Muscle layer of duodenum (tissue), 2 donors: Measurements from ENCODE around the gene BCAS1.

ENCODE experiments used
- H3K27ac ChIP-seq: one replicate; pipeline ENCODE4 v1.7.0; 2013; ENCODE audit warnings: mild to moderate bottlenecking, low read length
- H3K27me3 ChIP-seq: one replicate; pipeline ENCODE4 v1.7.0; 2013; ENCODE audit warnings: low read depth, mild to moderate bottlenecking, control low read depth, low read length
- H3K36me3 ChIP-seq, 2 donors: one replicate each; pipeline ENCODE4 v1.7.0; 2013; ENCODE audit warnings: low read length in 2 of 2, control low read depth in 1 of 2, mild to moderate bottlenecking in 1 of 2; ENCODE audit not compliant: insufficient read depth in 2 of 2, control insufficient read depth in 1 of 2
- H3K4me1 ChIP-seq, 2 donors: one replicate each; pipeline ENCODE4 v1.7.0; 2013; ENCODE audit warnings: low read length in 2 of 2, mild to moderate bottlenecking in 2 of 2, control low read depth in 1 of 2, moderate library complexity in 1 of 2; ENCODE audit not compliant: insufficient read depth in 2 of 2, control insufficient read depth in 1 of 2
- H3K4me3 ChIP-seq, 2 donors: one replicate each; pipeline ENCODE4 v1.7.0; 2013; ENCODE audit warnings: low read length in 2 of 2, low read depth in 1 of 2, mild to moderate bottlenecking in 1 of 2
- H3K9me3 ChIP-seq, 2 donors: one replicate each; pipeline ENCODE4 v1.7.0; 2013; ENCODE audit warnings: low read length in 2 of 2, control low read depth in 1 of 2, mild to moderate bottlenecking in 1 of 2; ENCODE audit not compliant: control insufficient read depth in 1 of 2
- donor health status: healthy.

Gene BCAS1

DNA sequence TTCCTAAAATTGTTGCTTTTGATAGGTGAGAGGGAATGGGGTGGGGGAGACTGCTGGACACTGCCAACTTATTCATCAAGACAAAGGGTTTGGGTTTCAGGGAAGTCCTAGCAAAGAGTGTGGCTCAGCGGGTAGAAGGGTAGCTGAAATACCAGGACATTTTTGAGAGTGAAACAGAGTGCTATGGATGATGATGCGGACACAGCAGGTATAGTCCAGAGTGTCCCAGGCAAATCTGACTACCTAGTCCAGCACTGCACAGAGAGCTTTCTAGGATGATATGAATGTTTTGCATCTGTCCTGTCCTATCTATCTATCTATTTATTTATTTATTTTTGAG lies 154.3 kb downstream of the BCAS1 start:
- no peaks in the 10 kb centered on the region for H3K36me3 ChIP-seq
- no peaks in the 10 kb centered on the region for H3K27me3 ChIP-seq
- H3K4me1 ChIP-seq = peaks cover 10 to 23% of the 10 kb centered on the region in 2 donors
- peak overlapping the region; percentile 93 for H3K27ac ChIP-seq
- peak overlapping the region; percentile 80 to 90 for H3K4me3 ChIP-seq
- no peaks in the 10 kb centered on the region for H3K9me3 ChIP-seq

DNA sequence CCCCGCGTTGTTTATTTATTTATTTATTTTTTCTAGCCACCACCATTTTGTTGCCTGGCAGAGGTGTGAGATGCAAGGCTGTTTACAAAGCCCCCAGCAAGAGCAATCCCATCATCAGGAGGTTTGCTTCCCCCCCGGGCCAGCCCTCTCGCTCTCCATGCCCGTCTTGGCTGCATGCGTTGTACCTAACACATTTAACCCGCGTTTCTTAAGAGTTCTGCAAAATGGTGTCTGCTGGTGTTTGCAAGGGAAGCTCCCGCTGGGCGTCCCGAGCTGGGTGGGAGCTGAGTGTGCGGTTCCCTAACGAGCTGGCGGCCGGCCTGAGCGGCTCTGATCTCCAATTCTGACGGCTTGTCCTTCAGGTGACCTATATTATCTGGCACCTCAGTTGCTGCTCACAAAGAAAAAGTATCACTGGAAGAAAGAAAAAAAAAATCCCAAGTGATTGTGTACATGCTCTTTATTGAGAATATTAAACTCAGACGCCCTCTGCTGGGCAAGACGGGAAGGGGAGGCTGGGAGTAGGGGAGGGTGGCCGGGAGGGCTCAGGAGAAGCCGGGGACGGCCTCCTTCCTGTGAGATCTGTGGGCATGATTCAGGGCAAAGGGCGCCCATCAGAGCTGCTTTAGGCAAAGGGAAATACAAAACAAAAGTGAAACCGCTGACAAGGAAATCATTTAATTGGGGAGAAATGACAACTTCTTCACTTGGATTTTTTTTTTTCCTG lies 154.8 kb downstream of the BCAS1 start:
- H3K4me1 ChIP-seq = peaks cover 10 to 23% of the 10 kb centered on the region in 2 donors
- peak overlapping the region; percentile 80 to 90 for H3K4me3 ChIP-seq
- H3K9me3 ChIP-seq = no peaks in the 10 kb centered on the region
- no peaks in the 10 kb centered on the region for H3K27me3 ChIP-seq
- no peaks in the 10 kb centered on the region for H3K36me3 ChIP-seq
- H3K27ac ChIP-seq = peak overlapping the region; percentile 93

DNA sequence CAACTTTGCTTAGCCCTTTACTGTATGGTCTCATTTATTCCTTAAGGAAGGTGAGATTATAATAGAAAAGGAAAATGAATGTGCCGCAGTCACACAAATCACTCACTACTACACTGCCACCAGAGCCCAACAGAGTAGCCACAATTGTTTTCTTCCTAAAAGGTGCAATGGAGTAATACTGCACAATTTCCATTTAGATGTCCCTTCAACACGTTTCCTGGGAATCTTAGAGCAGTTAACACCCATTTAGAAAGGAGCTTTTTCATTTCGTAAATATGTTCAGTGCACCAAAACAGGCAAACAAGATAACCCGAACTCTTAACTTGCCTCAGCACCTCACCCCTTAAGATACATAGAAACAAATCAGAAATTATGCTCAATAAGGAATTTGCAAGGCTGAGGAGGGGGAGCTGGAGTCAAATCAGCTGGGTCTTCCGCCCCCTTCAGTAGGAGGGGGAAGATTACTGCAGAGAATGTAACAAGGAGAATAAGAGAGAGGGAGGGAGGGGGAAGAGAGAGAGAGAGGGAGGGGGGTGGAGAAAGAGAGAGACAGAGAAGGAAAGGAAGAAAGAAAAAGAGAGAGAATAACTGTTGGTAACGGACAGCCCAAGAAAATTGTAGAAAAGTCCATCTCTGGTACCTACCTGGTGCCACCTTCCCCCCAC lies 155.5 kb downstream of the BCAS1 start:
- H3K4me3 ChIP-seq = peak overlapping the region; percentile 80 to 90
- H3K27me3 ChIP-seq = no peaks in the 10 kb centered on the region
- H3K9me3 ChIP-seq = no peaks in the 10 kb centered on the region
- H3K27ac ChIP-seq = peak overlapping the region; percentile 93
- H3K36me3 ChIP-seq = no peaks in the 10 kb centered on the region
- H3K4me1 ChIP-seq = peaks cover 10 to 23% of the 10 kb centered on the region in 2 donors

DNA sequence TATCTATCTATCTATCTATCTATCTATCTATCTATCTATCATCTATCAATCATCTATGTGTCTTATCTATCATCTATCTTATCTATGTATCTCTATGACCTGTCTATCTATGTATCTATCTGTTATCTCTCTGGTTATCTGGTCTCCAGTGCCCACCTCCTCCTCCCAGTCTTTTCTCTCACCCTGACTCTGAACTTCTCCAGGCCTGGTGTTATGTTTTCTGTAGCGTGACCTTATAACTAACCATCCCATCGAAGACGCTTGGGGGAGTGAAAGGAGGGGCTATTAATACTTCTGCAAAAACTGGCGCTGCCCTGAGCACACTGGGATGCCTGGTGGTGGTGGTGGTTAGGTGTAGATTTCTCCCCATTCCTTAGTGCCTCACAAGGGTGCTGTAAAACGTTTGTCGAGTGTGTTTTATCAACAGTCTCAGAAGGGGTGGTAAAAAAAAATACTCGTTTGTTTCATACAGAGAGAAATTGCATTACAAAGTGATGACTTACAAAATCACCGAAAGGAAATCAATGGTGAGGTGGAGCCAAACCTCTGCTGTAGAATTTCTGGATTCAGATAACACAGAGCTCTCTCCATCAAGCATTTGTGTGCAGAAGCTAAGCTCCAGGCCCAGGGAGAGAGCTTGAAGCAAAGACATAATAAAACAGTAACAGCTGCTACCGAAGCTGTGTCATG lies 156.2 kb downstream of the BCAS1 start:
- Histone ChIP-seq H3K9me3 (no peaks in the 10 kb centered on the region), H3K36me3 (no peaks in the 10 kb centered on the region), H3K4me3 (peak overlapping the region; percentile 80 to 90), H3K27ac (peak overlapping the region; percentile 93), H3K27me3 (no peaks in the 10 kb centered on the region), H3K4me1 (peaks cover 10 to 23% of the 10 kb centered on the region in 2 donors)

DNA sequence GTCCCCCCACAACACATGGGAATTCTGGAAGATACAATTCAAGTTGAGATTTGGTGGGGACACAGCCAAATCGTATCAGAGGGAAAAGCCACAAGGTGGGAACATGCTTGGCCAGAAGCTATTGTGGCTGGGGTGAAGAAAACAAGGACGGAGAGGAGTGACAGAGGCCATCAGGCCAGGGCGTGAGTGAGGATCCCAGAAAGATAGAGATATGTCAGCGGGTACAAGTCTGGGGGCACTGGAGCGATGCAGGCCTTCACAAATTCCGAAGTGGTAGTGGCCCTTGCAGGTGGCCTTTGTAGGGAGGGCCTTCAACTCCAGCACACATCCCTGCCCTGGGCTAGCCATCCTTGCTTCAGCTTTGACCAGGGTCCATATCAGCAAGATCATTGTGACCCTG lies 159.1 kb downstream of the BCAS1 start:
- H3K4me3 ChIP-seq = no peak overlapping the region
- H3K27me3 ChIP-seq = no peaks in the 10 kb centered on the region
- H3K4me1 ChIP-seq = peaks cover 10 to 13% of the 10 kb centered on the region in 2 donors
- no peaks in the 10 kb centered on the region for H3K36me3 ChIP-seq
- H3K9me3 ChIP-seq = no peaks in the 10 kb centered on the region
- no peak overlapping the region for H3K27ac ChIP-seq

DNA sequence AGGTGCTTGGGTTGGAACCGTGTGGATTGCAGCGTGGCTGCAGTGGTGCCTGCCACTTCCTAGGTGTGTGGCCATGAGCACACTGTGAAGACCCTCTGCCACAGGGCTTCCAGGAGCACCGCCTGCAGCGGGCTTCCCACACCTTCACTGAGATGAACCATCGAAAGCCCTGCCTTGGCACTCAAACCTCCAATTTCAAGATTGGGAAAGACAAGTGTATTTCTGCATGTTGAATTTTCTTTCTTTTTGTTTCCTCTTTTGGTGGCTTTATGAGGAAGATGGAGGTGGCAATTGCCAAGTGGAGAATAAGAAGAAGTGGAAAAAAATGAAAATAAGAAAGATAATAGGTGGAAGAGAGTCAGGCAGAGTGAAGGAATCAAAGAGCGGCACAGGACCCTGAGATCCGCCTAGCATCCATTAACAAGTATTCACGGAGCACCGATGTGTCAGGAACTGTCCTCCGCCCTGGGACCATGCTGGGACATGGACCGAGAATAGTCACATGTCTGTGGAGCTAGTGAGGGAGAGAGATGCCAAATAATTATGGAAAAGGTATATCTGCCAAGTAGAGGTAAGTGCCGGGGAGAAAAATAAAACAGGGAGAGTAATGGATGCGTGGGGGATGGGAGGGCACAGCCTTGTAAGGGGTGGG lies 159.9 kb downstream of the BCAS1 start:
- Histone ChIP-seq H3K4me3 (no peak overlapping the region), H3K27me3 (no peaks in the 10 kb centered on the region), H3K4me1 (peaks cover 9 to 10% of the 10 kb centered on the region in 2 donors), H3K36me3 (no peaks in the 10 kb centered on the region), H3K27ac (no peak overlapping the region), H3K9me3 (no peaks in the 10 kb centered on the region)

DNA sequence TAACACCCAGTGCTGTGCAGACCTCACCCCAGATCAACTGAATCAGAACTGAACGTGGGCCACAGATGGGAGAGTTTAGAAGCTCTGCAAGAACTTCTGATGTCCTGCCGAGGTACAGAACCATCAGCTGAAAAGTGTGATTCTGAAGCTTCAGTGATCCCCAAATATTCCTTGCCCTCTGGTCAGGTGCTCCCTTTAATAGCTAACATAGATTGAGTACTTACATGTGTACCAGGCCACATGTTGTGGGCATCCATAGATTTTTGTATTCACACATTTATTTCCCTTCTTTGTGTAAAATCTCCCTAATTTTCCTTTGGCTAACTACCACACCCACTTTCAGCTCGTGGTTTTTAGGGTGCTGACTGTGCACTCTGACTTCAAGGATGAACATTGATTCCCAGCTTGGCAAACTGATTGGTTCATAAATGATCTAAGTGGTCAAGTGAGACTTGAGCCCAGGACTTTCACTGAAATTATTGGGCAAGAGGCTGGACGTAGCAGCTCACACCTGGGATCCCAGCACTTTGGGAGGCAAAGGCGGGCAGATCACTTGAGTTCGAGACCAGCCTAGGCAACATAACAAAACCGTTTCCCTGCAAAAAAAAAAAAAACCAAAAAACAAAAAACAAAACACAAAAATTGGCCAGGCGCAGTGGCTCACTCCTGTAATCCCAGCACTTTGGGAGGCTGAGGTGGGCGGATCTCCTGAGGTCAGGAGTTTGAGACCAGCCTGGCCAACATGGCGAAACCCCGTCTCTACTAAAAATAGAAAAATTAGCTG lies 162.2 kb downstream of the BCAS1 start:
- Histone ChIP-seq H3K4me1 (no peaks in the 10 kb centered on the region), H3K36me3 (no peaks in the 10 kb centered on the region), H3K27me3 (no peaks in the 10 kb centered on the region), H3K27ac (no peak overlapping the region), H3K9me3 (no peaks in the 10 kb centered on the region), H3K4me3 (no peak overlapping the region)

DNA sequence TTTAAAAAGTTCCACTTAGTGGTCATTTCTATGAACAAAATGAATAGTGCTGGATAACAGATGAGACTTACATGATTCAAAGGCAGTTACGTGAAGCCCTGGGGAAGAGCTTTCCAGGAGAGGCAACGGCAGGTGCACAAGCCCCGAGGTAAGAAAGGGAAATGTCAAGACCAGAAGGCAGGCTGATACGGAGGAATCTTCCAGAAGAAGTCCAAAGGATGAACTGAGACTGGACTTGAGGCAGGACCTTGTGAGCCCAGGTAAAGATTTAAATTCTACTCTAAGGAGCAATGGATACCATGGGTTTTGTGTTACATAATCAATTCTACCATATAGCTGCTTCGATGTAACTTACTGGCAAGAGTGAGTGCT lies 164.6 kb downstream of the BCAS1 start:
- no peak overlapping the region for H3K27ac ChIP-seq
- H3K27me3 ChIP-seq = no peaks in the 10 kb centered on the region
- no peak overlapping the region for H3K4me3 ChIP-seq
- no peaks in the 10 kb centered on the region for H3K9me3 ChIP-seq
- peaks cover 0 to 7% of the 10 kb centered on the region in 2 donors for H3K4me1 ChIP-seq
- H3K36me3 ChIP-seq = no peaks in the 10 kb centered on the region

DNA sequence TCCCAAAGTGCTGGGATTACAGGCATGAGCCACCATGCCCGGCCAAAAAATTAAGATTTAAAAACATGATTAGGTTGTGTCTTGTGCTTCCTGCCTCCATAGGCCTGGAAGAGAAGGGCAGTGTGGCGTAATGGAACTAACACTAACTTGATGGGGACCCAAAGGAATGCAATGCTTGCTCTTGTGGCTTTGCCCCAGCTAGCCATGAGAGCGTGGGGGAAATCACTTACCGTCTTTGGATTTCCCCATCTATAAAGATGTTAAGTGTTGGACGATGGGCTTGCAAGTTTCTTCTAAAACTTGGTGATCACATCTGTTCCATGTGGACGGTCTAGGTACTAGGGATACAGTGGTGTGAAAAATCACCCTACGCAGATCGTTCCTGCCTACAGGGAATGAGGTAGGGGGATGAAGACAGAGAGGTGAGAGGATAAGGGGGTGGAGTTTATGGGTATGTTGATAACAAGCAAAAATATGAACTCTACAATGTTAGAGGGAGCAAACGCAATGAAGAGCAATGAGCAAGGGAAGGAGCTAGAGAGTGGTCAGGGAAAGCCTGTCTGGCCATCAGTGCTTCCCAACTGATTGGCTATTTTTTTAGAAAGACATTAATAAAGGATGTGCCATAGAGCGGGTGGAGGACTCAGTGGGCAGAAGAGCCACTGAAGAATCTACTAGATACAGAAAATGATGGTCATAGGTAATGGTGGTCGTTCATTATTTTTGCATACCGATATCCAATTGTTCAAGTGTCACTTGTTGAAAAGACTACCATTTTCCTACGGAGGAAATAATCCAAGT lies 165.2 kb downstream of the BCAS1 start:
- Histone ChIP-seq H3K27ac (no peak overlapping the region), H3K36me3 (no peaks in the 10 kb centered on the region), H3K27me3 (no peaks in the 10 kb centered on the region), H3K4me1 (peaks cover 0 to 7% of the 10 kb centered on the region in 2 donors), H3K4me3 (no peak overlapping the region), H3K9me3 (no peaks in the 10 kb centered on the region)

DNA sequence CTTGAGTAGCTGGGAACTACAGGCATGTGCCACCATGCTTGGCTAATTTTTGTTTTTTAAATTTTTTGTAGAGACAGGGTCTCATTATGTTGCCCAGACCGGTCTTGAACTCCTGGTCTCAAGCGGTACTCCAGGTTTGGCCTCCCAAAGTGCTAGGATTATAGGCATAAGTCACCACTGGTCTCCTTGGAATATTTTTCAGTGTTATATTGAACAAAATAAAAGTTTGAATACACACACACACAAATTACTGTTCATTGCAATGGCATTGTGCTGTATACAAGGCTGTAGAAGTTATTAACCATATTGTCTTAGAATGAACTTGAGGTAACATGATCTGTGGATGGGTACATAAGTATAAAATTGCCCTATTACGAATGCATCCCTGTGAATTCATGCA lies 166.1 kb downstream of the BCAS1 start:
- Histone ChIP-seq H3K9me3 (no peaks in the 10 kb centered on the region), H3K4me3 (no peak overlapping the region), H3K4me1 (peaks cover 0 to 15% of the 10 kb centered on the region in 2 donors), H3K27ac (no peak overlapping the region), H3K36me3 (peaks cover 0 to 4% of the 10 kb centered on the region in 2 donors), H3K27me3 (no peaks in the 10 kb centered on the region)
